Parathyroid adenoma (tissue), 2 donors: ENCODE data around the gene MATN3.
"Not testable (repeated sequence)": the region's sequence is repeated elsewhere in the genome, so short reads cannot be mapped to it uniquely, and the experiment has no call there.

Experiments used
- H2AFZ ChIP-seq: fragments of 300-600 bp; sonication (generic); one replicate; pipeline ENCODE4 v1.7.0; 2017; ENCODE audit warnings: antibody characterized with exemption, mild to moderate bottlenecking
- H3K27ac ChIP-seq: fragments of 300-600 bp; sonication (generic); one replicate; pipeline ENCODE4 v1.7.0; 2017
- H3K27me3 ChIP-seq: fragments of 300-600 bp; sonication (generic); one replicate; pipeline ENCODE4 v1.7.0; 2017; ENCODE audit warnings: low read length; ENCODE audit not compliant: control insufficient read depth, insufficient read depth
- H3K36me3 ChIP-seq: fragments of 300-600 bp; sonication (generic); one replicate; pipeline ENCODE4 v1.7.0; 2017; ENCODE audit warnings: low read length; ENCODE audit not compliant: control insufficient read depth, insufficient read depth
- H3K4me1 ChIP-seq: fragments of 300-600 bp; sonication (generic); one replicate; pipeline ENCODE4 v1.7.0; 2017; ENCODE audit warnings: control low read depth
- H3K4me2 ChIP-seq: fragments of 300-600 bp; sonication (generic); one replicate; pipeline ENCODE4 v1.7.0; 2017; ENCODE audit warnings: low read length
- H3K4me3 ChIP-seq: fragments of 300-600 bp; sonication (generic); one replicate; pipeline ENCODE4 v1.7.0; 2017; ENCODE audit warnings: low read depth, low read length
- H3K79me2 ChIP-seq: fragments of 300-600 bp; sonication (generic); one replicate; pipeline ENCODE4 v1.7.0; 2017; ENCODE audit warnings: control low read depth
- H3K9ac ChIP-seq: fragments of 300-600 bp; sonication (generic); one replicate; pipeline ENCODE4 v1.7.0; 2017; ENCODE audit warnings: mild to moderate bottlenecking
- H3K9me3 ChIP-seq: fragments of 300-600 bp; sonication (generic); one replicate; pipeline ENCODE4 v1.7.0; 2017; ENCODE audit warnings: low read length; ENCODE audit not compliant: control insufficient read depth
- CTCF ChIP-seq: fragments of 300-600 bp; sonication (generic); IDR thresholded peaks from one replicate; pipeline ENCODE4 v1.7.0; 2017; ENCODE audit warnings: antibody characterized with exemption, mild to moderate bottlenecking
- donor health status: primary hyperparathyroidism.

The MATN3 gene

GRCh38 chr2:20048488-20049448 lies 36.3 kb upstream of the MATN3 start:
- Histone ChIP-seq H3K4me2 (peak overlapping the region; percentile 83), H3K27me3 (no peaks in the 10 kb centered on the region), H3K36me3 (no peaks in the 10 kb centered on the region), H3K27ac (no peak overlapping the region), H2AFZ (no peak overlapping the region), H3K9me3 (no peaks in the 10 kb centered on the region), H3K79me2 (peaks cover 42% of the 10 kb centered on the region), H3K4me1 (peaks cover 26% of the 10 kb centered on the region), H3K4me3 (peak overlapping the region; percentile 69), H3K9ac (no peak overlapping the region)
- TF ChIP-seq CTCF, result no peak

- H3K4me1 ChIP-seq, result peaks cover 18% of the 10 kb centered on the region
- peaks cover 46% of the 10 kb centered on the region for H3K79me2 ChIP-seq
- not testable (repeated sequence) for H3K9ac ChIP-seq, H3K27me3 ChIP-seq, H3K27ac ChIP-seq, H3K36me3 ChIP-seq, H3K4me3 ChIP-seq, H2AFZ ChIP-seq, H3K4me2 ChIP-seq, H3K9me3 ChIP-seq
These were observed 33.3 kb upstream of the MATN3 start for GRCh38 chr2:20045712-20046292.

- Histone ChIP-seq H3K9me3 (no peaks in the 10 kb centered on the region), H3K4me1 (peaks cover 18% of the 10 kb centered on the region), H3K27ac (no peak overlapping the region)
These were observed 32.3 kb upstream of the MATN3 start for GRCh38 chr2:20044778-20045177.

GRCh38 chr2:20042531-20042930 lies 30.1 kb upstream of the MATN3 start:
- no peak overlapping the region for H3K4me3 ChIP-seq
- no peak overlapping the region for H3K4me2 ChIP-seq
- H3K9ac ChIP-seq, result no peak overlapping the region
- no peak for TF ChIP-seq CTCF
- peaks cover 24% of the 10 kb centered on the region for H3K79me2 ChIP-seq
- no peaks in the 10 kb centered on the region for H3K27me3 ChIP-seq
- H3K27ac ChIP-seq, result no peak overlapping the region
- peaks cover 7% of the 10 kb centered on the region for H3K4me1 ChIP-seq
- no peaks in the 10 kb centered on the region for H3K36me3 ChIP-seq
- H2AFZ ChIP-seq, result no peak overlapping the region
- no peaks in the 10 kb centered on the region for H3K9me3 ChIP-seq

More at GRCh38 chr2:20044778-20045177, 32.3 kb upstream of the MATN3 start:
- H2AFZ ChIP-seq, result no peak overlapping the region
- H3K79me2 ChIP-seq, result peaks cover 43% of the 10 kb centered on the region
- H3K4me3 ChIP-seq, result no peak overlapping the region
- H3K9ac ChIP-seq, result no peak overlapping the region
- H3K27me3 ChIP-seq, result no peaks in the 10 kb centered on the region
- TF ChIP-seq CTCF, result no peak
- H3K4me2 ChIP-seq, result no peak overlapping the region
- H3K36me3 ChIP-seq, result no peaks in the 10 kb centered on the region

- H2AFZ ChIP-seq, result no peak overlapping the region
- no peaks in the 10 kb centered on the region for H3K27me3 ChIP-seq
- H3K4me1 ChIP-seq, result peaks cover 5% of the 10 kb centered on the region
- no peak overlapping the region for H3K4me3 ChIP-seq
- H3K27ac ChIP-seq, result no peak overlapping the region
- TF ChIP-seq CTCF, result no peak
- H3K9ac ChIP-seq, result no peak overlapping the region
- no peak overlapping the region for H3K4me2 ChIP-seq
- peaks cover 17% of the 10 kb centered on the region for H3K79me2 ChIP-seq
- H3K9me3 ChIP-seq, result no peaks in the 10 kb centered on the region
- H3K36me3 ChIP-seq, result no peaks in the 10 kb centered on the region
These were observed 28.2 kb upstream of the MATN3 start for GRCh38 chr2:20040489-20041172.
